Measurements from ENCODE around the gene GABARAPL2.
"Not testable (repeated sequence)": the region's sequence is repeated elsewhere in the genome, so short reads cannot be mapped to it uniquely, and the experiment has no call there.

GABARAPL2 gene, protein sequence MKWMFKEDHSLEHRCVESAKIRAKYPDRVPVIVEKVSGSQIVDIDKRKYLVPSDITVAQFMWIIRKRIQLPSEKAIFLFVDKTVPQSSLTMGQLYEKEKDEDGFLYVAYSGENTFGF

DNA sequence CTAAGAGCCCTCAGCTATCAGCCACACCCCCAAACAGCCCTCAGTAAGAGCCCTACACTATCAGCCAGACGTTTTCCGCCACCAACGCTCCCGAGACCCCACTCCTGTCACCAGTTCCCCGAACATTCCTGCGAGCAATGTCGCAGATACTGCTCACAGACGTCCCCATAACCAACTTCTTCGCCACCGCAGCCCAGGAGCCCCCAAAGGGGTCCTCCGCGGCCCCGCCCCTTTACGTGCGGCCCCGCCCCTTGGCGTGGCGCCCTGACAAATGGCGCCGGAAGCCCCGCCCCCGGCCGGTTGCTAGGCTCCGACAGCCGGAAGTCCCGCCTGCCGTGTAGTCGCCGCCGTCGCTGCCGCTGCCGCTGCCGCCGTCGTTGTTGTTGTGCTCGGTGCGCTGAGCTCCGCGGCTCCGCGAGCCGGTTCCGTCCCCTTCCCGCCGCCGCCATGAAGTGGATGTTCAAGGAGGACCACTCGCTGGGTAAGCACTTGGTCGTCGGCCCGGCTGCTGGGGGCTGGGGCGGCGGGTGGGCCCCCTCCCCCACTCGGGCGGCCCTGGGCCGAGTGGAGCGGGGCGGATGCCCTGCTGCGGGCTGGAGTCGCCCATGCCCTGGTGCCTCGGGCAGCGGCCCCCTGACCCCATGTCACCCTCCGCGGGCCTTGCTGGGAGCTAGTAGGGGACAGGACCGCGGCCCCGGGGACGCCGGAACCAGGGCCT is at the start of gene GABARAPL2:
Gene GABARAPL2 (plus strand): TSS at position 340 of the 718 bp plus-strand sequence. CDS start 108 bp downstream, at position 448.
- peak; percentile 83 to 95 for DNase-seq

DNA sequence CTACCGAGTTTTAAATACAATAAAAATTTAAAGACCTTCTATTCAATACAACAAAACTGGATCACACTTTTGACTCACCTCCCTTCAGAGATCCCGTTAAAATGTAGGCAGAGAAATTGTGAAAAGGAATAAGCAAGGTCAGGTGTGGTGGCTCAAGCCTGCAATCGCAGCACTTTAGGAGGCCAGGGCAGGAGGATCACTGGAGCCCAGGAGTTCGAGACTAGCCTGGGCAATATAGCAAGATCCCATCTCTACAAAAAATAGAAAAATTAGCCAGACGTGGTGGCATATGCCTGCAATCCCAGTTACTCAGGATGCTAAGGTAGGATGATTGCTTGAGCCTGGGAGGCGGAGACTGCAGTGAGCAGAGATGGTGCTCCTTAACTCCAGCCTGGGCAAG is 47.0 kb upstream of the GABARAPL2 start:
- DNase-seq: no peak

DNA sequence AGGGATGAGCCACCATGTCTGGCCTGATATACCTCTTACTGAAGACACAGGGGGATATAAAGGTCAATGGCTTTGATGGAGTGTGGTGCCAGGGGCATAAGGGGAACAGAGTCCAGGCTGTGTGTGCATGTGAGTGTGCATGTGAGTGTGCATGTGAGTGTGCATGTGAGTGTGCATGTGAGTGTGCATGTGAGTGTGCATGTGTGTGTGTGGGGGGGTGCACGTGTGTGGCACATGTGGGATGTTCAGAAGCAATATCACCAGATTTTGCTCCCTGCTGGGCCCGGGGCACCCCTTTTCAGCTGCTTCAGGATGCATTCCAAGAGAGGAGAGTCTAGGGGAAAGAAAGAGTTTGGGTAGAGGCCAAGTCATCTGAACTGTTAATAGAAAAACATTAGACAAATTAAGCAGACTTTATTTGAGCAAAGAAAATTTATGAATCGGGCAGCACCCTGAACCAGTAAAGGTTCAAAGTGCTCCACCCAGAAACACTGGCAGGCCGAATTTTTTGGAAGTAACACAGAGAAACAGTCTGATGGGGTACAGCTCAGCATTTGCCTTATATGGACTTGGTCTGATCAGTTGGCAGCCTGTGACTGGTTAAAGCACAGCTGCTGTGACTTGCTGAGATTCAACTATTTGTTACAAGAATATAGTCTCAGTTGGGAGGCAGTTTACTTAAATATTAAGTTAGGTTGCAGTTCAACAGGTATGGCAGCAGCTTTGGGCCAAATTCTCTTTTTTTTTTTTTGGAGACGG is 40.0 kb upstream of the GABARAPL2 start:
- DNase-seq: no peak

DNA sequence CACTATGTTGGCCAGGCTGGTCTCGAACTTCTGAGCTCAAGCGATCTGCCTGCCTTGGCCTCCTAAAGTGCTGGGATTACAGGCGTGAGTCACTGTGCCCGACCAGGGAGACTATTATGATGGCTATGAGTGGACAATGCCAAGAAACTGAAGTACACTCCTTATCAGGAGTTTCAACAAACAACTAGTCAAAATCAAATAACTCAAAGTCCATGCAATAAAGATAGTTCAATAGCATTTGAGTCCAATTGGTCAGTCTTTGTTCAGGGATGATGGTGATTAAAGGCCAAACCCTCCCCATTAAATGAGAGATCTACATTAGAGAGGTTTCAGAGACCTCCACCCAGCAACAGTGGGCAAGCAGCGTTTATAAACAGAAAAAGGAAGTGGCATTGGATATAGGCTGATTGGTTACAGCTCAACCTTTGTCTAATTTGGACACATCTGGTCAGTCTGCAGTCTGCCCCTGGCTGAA is 38.3 kb upstream of the GABARAPL2 start:
- DNase-seq: no peak

DNA sequence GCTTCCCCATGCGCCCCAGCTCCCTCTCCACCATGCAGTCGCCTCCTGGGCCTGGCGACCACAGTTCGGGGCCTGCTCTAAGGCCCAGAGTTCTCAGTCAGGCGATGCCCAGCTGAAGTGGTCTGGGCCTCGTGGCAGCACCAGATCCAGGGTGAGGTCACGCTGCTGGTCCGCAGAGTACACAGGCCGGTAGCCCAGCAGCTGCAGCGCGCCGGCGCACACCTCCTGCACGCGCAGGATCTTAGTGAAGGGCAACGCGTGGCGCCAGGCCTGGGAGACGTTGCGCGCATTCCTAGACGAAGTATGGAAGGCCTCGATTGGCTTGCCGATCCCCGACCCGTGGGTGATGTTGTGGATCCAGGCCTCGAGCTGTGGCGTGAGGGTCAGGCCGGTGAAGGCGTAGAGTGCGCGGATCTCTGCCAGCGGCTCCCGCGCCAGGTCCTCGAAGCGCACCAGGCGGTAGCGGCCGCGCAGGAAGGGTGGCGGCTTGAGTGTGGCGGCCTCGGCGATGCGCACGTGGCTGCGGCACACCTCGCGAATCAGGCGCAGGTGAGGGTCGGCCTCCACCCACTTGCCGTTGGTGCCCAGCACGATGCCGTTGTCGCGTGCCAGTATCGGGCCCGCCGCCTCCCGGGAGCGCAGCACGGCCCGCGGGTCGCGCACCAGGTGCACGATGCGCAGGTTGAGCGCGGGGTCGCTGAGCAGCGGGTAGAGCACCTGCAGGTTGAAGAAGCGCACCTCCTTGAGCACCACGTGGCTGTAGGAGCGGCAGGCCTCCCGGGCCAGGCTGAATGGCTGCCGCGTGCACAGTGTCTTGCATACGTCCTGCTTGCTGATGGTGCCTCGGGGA is 36.9 kb upstream of the GABARAPL2 start:
- DNase-seq: no peak

DNA sequence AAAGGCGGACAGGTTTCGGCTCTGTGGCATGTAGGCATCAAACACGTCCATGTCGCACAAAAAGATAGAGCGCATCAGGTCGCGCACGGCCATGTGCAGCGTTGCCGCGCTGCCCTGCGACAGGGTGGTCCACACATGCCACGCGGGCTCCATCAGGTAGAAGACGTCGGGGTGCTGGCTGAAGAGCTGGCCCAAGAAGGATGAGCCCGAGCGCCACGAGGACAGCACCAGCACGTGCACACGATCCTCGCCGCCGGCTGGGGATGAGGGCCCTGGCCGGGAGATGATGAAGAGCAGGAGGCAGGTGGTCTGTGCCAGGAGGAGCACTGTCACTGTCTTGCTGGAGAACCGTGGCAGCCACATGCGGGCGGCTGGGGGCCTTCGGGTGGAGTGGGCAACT is 36.2 kb upstream of the GABARAPL2 start:
- no peak for DNase-seq

DNA sequence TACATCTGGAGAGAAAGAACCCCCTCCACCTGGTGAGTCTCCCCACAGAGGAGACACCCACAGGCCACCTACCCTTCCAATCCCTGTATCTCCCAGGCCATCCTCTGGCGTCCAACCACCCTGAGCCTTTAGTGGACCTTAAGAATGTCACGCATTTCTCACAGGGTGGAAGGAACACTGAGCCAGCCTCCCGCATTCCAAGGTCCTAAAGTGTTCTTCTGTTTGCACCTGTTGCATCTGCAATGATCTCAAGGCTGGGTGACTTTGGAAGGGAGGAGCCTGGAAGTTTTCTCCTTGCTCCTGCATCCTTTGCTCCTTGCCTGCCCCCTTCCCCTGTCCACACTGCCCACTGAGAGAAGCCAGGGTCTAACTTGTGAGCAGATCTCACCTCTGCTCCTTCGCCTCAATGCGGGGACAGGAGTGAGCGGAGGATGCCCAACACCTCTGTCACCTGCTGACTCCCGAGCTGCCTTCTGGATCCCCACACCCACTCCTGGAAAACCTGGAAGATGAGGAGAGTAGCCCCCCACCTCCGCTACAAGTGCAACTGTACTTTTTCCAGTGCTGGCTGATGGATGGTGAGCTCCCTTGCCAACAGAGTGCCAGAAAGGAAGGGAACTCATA is 33.9 kb upstream of the GABARAPL2 start:
- DNase-seq: no peak

DNA sequence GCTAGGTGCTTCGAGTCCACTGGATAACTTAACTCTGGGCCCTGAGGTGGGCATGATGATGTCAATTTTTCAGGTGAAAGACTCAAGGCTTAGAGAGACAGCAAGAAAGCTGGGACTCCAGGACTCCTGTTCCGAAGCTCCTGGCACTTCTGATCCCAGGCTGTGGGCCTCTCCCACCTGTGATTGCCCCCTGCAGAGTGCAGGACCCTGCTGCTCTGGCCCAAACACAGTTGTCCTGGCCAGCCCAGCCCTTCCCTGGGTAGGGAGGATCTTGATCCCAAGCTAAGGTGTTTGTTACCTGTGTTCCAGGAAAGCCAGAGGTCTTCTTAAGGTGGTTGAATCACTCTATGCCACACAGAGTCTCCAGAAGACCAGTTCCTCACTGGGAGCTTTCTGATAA is 33.4 kb upstream of the GABARAPL2 start:
- no peak for DNase-seq

DNA sequence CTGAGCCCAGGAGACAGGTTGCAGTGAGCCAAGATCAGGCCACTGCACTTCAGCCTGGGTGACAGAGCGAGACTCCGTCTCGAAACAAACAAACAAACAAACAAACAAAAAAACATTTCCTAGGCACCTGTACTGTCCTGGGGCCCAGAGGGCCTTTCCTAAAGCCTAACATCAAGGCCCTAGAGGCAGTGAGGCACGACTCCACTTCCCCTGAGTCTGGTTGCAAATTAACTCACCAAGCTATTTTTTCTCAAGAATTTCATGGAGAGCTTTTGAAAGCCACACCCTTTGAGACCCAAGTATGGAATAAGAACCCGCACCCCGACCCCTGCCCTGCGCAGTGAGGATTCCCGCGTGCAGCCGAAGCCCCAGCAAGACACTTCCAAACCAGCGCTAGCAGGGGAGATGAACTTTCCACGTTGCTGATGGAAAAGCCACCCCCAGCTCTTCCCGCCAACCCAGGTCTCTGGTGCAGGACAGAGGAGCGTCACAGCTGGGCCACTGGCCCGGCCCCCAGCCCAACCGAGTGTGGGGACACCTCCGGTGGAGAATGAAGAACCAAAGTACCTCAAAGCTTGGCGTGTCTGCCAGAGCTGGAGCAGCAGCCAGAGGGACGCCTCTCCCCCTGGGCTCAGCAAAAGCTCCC is 31.5 kb upstream of the GABARAPL2 start:
- DNase-seq: no peak

DNA sequence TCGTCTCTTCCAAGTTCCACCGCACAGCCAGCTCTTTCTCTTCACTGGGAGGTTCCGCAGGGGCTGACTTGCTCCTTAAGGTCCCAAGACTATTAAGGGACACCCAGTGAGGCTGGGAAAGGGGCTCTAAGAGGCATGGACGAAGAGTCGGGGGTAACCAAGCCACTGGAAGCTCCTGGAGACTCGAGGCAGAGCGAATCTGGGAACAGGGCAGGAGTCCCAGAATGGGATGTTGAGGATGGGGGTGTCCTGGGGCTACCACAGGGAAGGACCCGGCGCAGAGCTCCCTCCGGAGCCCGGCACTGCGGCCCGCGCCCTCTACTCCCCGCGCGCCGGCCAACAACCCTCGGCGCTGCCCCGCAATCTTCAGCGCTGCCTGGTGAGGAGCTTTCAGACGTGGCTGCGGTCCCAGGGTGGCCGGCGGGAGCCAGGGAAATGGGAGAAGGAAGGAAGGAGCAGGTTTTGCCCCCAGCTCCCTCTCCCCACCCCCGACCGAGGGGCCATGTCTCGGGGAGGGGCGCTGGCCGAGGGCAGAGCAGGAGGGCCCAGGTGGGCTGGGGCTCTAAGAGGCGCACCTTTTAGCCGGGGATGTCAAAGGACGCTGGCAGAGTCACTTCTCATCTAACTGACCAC is 30.9 kb upstream of the GABARAPL2 start:
- DNase-seq: no peak

DNA sequence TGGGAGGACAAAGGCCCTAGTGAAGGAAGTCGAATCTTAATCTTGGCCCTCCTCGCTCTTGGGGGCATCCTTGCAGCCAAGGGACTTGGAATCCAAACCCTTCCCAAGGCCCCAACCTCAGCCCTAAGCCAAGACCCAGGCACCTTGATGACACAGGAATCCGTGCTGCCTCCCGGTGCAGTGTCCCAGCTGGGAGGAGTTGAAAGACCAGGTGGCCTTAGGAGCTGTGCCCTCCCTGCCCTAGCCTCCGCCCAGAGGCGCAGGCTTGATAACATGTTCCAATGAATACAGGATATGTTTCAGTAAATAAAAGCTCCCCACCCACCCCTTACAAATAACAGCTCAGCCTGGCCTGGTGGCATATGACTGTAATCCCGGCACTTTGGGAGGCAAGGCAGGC is 30.3 kb upstream of the GABARAPL2 start, which contains the start of gene CHST5:
Gene CHST5 (minus strand): TSS at position 208 of the 400 bp plus-strand sequence. CDS start 5,724 bp downstream, outside the sequence.
- DNase-seq: no peak

DNA sequence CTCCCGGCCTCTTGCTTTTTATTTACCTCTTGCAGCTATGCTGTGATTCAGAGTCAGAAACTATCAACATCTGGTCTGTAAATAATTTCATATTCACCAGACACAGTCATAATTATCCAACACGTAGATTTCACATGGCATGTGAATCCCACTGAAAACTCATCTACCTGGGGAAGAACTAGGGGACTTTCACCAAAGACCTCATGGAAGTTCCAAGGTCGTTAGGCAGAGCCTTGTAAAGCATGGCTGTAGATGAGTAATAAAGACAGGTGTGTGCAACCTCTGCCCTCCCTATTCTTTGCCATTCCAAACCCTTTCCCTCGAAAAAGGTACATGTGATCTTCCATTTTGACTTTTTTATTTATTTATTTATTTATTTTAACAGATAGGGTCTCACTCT is 28.4 kb upstream of the GABARAPL2 start:
- no peak for DNase-seq

DNA sequence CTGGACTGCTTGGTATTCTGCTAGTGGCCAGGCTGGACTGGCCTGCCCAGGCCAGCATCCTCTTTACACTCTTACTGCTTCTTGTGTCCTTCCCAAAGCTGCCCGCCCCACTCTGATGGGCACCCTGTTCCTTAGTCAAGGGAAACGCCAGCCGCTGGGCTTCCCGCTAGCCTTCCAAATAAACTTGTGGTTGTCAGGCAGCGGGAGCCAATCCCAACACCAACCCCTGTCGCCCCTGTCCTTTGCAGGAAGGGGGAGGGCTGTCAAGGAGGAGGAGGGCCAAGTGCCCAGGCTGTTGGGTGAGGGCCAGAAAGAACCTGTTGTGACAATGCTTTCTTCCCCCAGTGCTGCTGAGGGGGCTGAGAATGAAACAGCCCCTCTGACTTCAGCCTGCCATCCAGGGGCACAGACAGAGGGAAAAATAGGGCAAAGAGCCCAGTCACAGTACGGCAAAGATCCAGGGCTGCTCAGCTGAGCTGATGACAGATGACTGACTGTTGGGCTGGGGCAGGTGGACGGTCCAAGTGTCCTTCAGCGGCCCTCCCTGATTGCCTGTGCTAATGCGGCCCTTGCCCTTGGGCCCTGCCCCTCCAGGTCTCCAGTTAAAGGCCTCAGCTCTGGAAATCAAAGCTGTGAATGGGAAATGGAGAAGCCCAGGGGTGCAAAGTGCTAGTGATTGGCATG is 27.2 kb upstream of the GABARAPL2 start:
- DNase-seq: not testable (repeated sequence)

DNA sequence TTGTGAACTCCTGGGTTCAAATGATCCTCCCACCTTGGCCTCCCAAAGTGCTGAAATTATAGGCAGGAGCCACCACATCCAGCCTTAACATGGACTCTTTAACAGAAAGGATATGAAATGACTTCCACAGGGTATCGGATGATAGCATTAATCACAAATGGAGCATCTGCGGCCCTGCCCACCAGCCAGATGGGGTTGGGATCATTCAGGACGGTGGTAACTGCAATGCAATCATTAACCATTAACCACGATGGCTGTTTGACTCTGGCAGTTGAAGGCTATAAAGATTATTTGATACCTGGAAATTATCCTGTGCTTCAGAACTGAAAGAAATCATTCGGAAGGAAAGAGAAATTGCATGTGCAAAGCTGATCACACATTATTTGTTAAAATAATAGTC is 24.9 kb upstream of the GABARAPL2 start:
- no peak for DNase-seq

DNA sequence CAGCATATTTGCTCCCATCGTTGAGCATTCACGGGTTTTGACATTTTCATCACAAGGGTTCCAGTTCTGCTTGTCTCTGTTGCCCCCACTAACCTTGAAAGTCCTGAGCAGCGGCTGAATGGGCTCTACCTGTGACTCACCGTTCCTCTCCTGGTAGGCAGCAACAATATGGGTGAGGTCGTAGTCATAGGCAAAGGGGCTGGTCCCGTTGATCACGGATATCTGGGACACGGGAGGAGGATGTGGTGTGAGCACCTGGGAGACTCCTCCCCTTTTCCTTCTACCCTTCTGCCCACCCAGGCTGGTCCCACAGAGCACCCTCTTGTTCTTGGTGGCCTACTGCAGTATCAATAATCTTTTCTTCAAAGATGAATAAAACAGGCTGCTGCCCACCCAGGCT is 23.7 kb upstream of the GABARAPL2 start:
- not testable (repeated sequence) for DNase-seq

DNA sequence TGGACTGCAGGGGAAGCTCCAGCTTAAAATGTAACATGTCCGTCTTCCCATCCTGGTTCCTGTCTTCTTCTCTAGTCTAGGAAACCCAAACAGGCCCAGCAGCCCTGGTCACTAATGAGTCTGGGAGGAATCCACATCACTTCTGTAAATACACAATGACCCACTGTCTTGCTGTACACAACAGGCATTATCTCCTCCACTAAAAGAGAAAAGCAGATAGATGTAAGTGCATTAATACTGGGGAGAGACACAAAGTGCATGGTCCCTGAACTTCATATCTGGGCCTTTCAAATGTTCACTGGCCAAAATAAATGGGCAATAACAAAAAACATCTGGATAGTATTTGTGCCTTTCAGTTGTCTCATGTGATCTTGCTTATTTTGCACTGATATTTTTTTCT is 20.3 kb upstream of the GABARAPL2 start:
- DNase-seq: not testable (repeated sequence)

DNA sequence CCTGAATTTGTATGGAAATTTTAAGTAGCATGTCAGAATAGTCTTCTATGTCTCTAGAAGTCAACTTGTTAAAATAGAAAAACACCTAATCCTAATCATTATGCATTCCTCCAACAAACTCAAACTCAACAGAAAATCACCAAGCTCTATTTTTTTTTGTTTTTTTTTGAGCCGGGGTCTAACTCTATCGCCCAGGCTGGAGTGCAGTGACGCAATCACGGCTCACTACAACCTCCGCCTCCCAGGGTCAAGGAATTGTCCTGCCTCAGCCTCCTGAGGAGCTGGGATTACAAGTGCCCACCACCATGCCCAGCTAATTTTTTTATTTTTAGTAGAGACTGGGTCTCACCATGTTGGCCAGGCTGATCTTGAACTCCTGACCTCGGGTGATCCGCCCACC is 19.9 kb upstream of the GABARAPL2 start:
- no peak for DNase-seq

DNA sequence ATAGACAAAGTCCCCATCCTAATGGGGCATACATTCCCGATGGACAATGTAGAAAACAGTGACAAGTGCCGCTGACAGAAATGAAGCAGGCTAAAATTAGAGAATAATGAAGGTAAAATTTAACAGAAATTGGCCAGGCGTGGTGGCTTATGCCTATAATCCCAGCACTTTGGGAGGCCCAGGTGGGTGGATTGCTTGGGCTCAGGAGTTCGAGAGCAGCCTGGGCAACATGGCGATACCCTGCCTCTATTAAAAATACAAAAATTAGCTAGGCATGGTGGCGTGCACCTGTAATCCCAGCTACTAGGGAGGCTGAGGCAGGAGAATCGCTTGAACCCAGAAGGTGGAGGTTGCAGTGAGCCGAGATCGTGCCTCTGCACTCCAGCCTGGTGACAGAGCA is 17.7 kb upstream of the GABARAPL2 start:
- DNase-seq: not testable (repeated sequence)

DNA sequence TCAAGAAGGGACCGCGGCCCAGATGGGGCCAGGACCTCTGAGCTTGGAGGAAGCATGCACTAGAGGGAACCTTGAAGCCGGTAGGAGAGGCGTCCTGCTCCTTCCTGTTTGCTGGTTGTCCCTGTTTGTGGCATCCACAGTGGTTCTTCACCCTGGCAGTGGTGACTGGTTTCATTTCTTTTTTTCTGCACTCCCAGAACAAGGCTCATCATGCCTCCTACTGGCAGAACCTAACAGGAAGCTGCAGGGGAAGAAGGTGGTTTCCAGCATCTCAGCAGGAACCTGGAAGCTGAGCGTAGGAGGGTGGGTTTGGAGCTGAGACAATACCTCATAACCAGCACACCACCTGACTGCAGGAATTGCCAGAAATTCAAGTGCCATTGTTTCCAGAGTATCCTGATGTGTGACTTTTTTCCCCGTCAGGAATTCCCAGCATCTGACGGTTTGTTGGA is 15.9 kb upstream of the GABARAPL2 start:
- DNase-seq: peak; percentile 90 to 96

DNA sequence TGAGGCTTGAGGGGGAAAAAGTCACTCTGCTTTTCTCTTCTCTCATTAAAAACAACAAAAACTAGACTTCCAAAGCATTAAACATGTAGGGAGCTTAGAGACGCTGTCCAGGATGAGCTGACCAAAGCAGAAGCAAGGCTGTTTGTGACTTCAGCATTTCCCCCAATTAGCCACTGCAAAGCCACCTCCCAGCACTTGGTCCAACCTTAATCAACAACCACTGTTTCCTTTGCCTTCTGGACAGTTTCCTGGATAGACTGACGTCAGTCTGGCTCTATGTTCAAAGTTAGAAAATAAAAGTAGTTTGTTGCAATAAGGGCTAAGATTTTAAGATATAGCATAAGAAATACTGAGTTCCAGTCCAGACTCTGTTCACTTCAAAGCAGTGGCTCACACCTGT is 13.2 kb upstream of the GABARAPL2 start:
- no peak for DNase-seq

Measured in inflammatory macrophage treated with lipopolysaccharide for 1 hour (primary cell).